ENCODE measurements around the gene SRSF12. TPM values are rescaled to one million over a fixed set of nuclear protein-coding genes. Genes with fewer than 3 reads are reported as not detected.

SRSF12 gene
- total RNA-seq, 4 donors from 2014 or later: 2.8 to 12.7 TPM; not detected in 2

- Histone ChIP-seq H3K27ac (no peak overlapping the region), H3K36me3 (no peaks in the 10 kb centered on the region), H3K9me3 (no peaks in the 10 kb centered on the region), H3K4me1 (no peaks in the 10 kb centered on the region), H3K27me3 (no peaks in the 10 kb centered on the region), H3K4me3 (no peak overlapping the region)
- peak; percentile 40 to 44 for DNase-seq
- intact Hi-C loops (cut with DNase I; ENCODE audit: low total_unique reads): no loop called here
- TF ChIP-seq CTCF (IDR thresholded peaks at IDR 0.05): no peak
- TF ChIP-seq POLR2A (IDR thresholded peaks at IDR 0.05): no peak
Measured at GRCh38 chr6:89050155-89050554, 67.7 kb downstream of the SRSF12 start.

DNA sequence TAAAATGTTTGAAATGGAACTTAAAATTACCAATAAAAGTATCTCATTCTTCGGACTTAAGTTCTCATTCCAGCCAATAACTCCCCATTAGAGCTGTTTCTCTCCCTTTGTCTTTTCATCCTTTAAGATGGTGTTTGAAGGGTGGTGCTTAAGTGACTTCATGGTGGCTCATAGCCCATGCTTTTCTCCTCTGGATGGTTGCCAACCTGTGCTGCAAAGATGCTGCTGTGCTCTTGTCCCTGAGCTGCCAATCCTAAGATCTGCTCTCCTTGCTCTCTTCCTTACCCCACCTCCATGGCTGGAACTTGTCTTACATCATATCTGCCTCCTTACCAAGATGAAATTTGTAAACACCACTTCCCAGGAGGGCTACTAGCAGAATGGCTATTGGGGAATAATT lies 68.9 kb downstream of the SRSF12 start:
- TF ChIP-seq CTCF (IDR thresholded peaks at IDR 0.05) (no peak), POLR2A (IDR thresholded peaks at IDR 0.05) (no peak)
- Histone ChIP-seq H3K27me3 (no peaks in the 10 kb centered on the region), H3K4me1 (no peaks in the 10 kb centered on the region), H3K4me3 (no peak overlapping the region), H3K27ac (no peak overlapping the region), H3K36me3 (no peaks in the 10 kb centered on the region), H3K9me3 (no peaks in the 10 kb centered on the region)
- intact Hi-C loops (cut with DNase I; ENCODE audit: low total_unique reads): no loop called here
- DNase-seq: no peak

DNA sequence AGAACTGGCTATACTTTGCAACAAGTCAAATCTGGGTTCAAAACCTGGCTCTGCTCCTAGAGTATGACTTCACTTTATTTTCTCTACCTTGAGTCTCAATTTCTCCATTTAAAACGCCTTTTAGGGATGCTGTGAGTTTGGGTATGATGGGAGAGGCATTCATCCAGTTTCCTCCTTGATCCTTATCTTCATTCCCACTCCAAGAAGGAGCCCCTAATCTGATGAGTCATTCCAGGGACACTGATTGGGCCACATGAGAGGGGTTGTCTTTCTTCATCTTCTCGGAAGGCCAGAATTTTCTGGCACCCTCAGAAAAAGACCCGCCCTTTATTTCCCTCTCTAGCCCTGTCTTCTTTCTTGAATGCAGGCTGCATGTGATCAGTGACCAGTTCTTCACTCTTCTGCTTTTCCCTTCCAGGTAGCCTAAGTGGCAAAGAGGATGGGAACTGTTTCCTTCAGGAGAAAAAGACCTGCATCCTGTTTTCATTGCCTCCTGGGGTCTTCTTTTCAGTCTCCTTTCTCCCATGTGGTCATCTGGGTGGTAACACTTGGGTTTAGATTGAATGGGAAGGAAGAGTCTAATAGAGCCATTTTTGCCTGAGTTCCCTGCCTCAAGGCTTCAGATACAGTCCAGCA lies 69.5 kb downstream of the SRSF12 start:
- Histone ChIP-seq H3K4me1 (no peaks in the 10 kb centered on the region), H3K27ac (no peak overlapping the region), H3K4me3 (no peak overlapping the region), H3K36me3 (no peaks in the 10 kb centered on the region), H3K27me3 (no peaks in the 10 kb centered on the region), H3K9me3 (no peaks in the 10 kb centered on the region)
- DNase-seq: no peak
- intact Hi-C loops (cut with DNase I; ENCODE audit: low total_unique reads): no loop called here
- TF ChIP-seq CTCF (IDR thresholded peaks at IDR 0.05): no peak
- no peak for TF ChIP-seq POLR2A (IDR thresholded peaks at IDR 0.05)

DNA sequence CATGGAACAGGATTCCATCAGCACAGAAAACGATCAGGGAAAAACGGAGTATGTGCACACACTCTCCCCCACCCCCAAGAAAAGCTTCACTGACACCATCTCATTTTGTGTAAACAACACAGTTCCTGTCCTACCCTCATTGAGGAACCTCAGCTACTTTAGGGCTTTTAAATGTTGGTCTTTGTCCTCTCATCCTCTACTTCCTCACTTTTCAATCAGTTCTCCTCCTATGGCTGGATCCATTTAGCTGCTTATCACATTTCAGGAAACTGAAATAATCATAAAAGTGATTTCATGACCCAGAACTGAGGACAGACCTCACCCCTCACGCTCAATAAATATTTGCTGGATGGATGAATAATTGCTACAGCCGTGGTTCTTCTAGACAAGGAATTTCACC lies 70.4 kb downstream of the SRSF12 start:
- no peaks in the 10 kb centered on the region for H3K9me3 ChIP-seq
- H3K27ac ChIP-seq: no peak overlapping the region
- H3K4me3 ChIP-seq: no peak overlapping the region
- no peak for DNase-seq
- intact Hi-C loops (cut with DNase I; ENCODE audit: low total_unique reads): no loop called here
- TF ChIP-seq CTCF (IDR thresholded peaks at IDR 0.05): no peak
- TF ChIP-seq POLR2A (IDR thresholded peaks at IDR 0.05): no peak
- no peaks in the 10 kb centered on the region for H3K4me1 ChIP-seq
- H3K27me3 ChIP-seq: no peaks in the 10 kb centered on the region
- no peaks in the 10 kb centered on the region for H3K36me3 ChIP-seq

Small RNA genes lying within 50 kb of the gene (small RNA-seq; reads per million reads assigned to genes)
- gene RN7SL336P (not detected), gene RNU2-61P (not detected)

Other genes with a start within 250 kb of the SRSF12 start
- gene RNGTT, start 154.5 kb downstream of the SRSF12 start, total RNA-seq: 10 to 100 TPM in 3 of 4 donors, 1 to 10 TPM in 1; 7.4 to 45.7 (median 16.1) TPM
- 100 to 1,000 TPM; 114 to 340 (median 203) TPM for gene PNRC1, start 37.3 kb downstream of the SRSF12 start, total RNA-seq
- 10 to 100 TPM in 3 of 4 donors, 1 to 10 TPM in 1; 5.6 to 50.3 (median 16.0) TPM for gene PM20D2, start 28.0 kb upstream of the SRSF12 start, total RNA-seq
- under 1 TPM in 1 of 4 donors, not detected in 3; 0.69 TPM for gene GABRR1, start 99.3 kb upstream of the SRSF12 start, total RNA-seq
- gene GABRR2, start 197.2 kb upstream of the SRSF12 start, total RNA-seq: 1 to 10 TPM in 1 of 4 donors, under 1 TPM in 2, not detected in 1; 0.26 to 1.7 (median 0.95) TPM
- 10 to 100 TPM; 13.1 to 55.2 (median 41.0) TPM for gene UBE2J1, start 234.7 kb upstream of the SRSF12 start, total RNA-seq